ENCODE measurements around the gene F2RL3.
"Not testable (repeated sequence)": the region's sequence is repeated elsewhere in the genome, so short reads cannot be mapped to it uniquely, and the experiment has no call there.

Gene F2RL3

GRCh38 chr19:16922592-16922934, 33.8 kb downstream of the F2RL3 start:
- DNase-seq (ENCODE audit: low spot score), result peak; percentile 5

- DNase-seq (ENCODE audit: low spot score), result peak; percentile 4
These were observed 34.1 kb downstream of the F2RL3 start for GRCh38 chr19:16922949-16923348.

GRCh38 chr19:16927883-16928282, 39.1 kb downstream of the F2RL3 start:
- no peak for DNase-seq (ENCODE audit: low spot score)

- DNase-seq (ENCODE audit: low spot score), result no peak
These were observed 39.6 kb downstream of the F2RL3 start for GRCh38 chr19:16928351-16928750.

- DNase-seq (ENCODE audit: low spot score), result no peak
These were observed 40.1 kb downstream of the F2RL3 start for GRCh38 chr19:16928916-16929315.

- no peak for DNase-seq (ENCODE audit: low spot score)
These were observed 42.0 kb downstream of the F2RL3 start for GRCh38 chr19:16930753-16931152.

- no peak for DNase-seq (ENCODE audit: low spot score)
These were observed 42.5 kb downstream of the F2RL3 start for GRCh38 chr19:16931306-16931705.

- no peak for DNase-seq (ENCODE audit: low spot score)
These were observed 45.7 kb downstream of the F2RL3 start for GRCh38 chr19:16934489-16934888.

GRCh38 chr19:16936901-16937300, 48.1 kb downstream of the F2RL3 start:
- no peak for DNase-seq (ENCODE audit: low spot score)

GRCh38 chr19:16937796-16938195, 49.0 kb downstream of the F2RL3 start:
- DNase-seq (ENCODE audit: low spot score), result not testable (repeated sequence)

- peak; percentile 6 for DNase-seq (ENCODE audit: low spot score)
These were observed 49.4 kb downstream of the F2RL3 start for GRCh38 chr19:16938211-16938610.

- DNase-seq (ENCODE audit: low spot score), result not testable (repeated sequence)
These were observed 51.3 kb downstream of the F2RL3 start for GRCh38 chr19:16940063-16940462.

- DNase-seq (ENCODE audit: low spot score), result peak; percentile 5
These were observed 51.8 kb downstream of the F2RL3 start for GRCh38 chr19:16940626-16941025.

Data from AG20443 (cell line).